Neural progenitor cell (in vitro differentiated cells): ENCODE measurements around the gene TUBB6. TPM values are rescaled to one million over a fixed set of nuclear protein-coding genes. Genes with fewer than 3 reads are reported as not detected.

Experiments
- DNase-seq: peaks from one replicate; pipeline ENCODE4 v3.0.0-alpha.2; 2016; ENCODE audit warnings: low spot score
- H2AFZ ChIP-seq: fragments of 200-600 bp; sonication (generic); replicated peaks from 2 replicates; pipeline ENCODE4 v1.6.1; 2016; ENCODE audit warnings: antibody characterized with exemption
- H3F3A ChIP-seq: fragments of 200-600 bp; sonication (generic); 2 replicates; pipeline ENCODE4 v1.6.1; 2016; ENCODE audit warnings: antibody characterized with exemption, low read depth
- H3K27ac ChIP-seq: fragments of 200-600 bp; sonication (generic); 2 replicates; pipeline ENCODE4 v1.5.1; 2016; ENCODE audit warnings: mild to moderate bottlenecking
- H3K27me3 ChIP-seq: fragments of 200-600 bp; sonication (generic); 2 replicates; pipeline ENCODE4 v1.6.1; 2016; ENCODE audit warnings: mild to moderate bottlenecking, moderate library complexity
- H3K36me3 ChIP-seq: fragments of 200-600 bp; sonication (generic); 2 replicates; pipeline ENCODE4 v1.5.1; 2016
- H3K4me1 ChIP-seq: fragments of 200-600 bp; sonication (generic); 2 replicates; pipeline ENCODE4 v1.6.1; 2016; ENCODE audit warnings: mixed run types
- H3K4me2 ChIP-seq: fragments of 200-600 bp; sonication (generic); 2 replicates; pipeline ENCODE4 v1.6.1; 2016
- H3K4me3 ChIP-seq: fragments of 200-600 bp; sonication (generic); 2 replicates; pipeline ENCODE4 v1.5.1; 2016
- H3K79me2 ChIP-seq: fragments of 200-600 bp; sonication (generic); 2 replicates; pipeline ENCODE4 v1.6.1; 2016; ENCODE audit warnings: low read depth
- H3K9ac ChIP-seq: fragments of 200-600 bp; sonication (generic); 2 replicates; pipeline ENCODE4 v1.6.1; 2016
- H3K9me3 ChIP-seq: fragments of 200-600 bp; sonication (generic); 2 replicates; pipeline ENCODE4 v1.5.1; 2016; ENCODE audit warnings: low read depth
- H4K20me1 ChIP-seq: fragments of 200-600 bp; sonication (generic); 2 replicates; pipeline ENCODE4 v1.6.1; 2016; ENCODE audit warnings: low read depth
- H3K27ac Mint-ChIP-seq: 3 replicates; pipeline ENCODE4 v1.8.0; 2021; ENCODE audit warnings: mixed read lengths
- H3K27me3 Mint-ChIP-seq: 2 replicates; pipeline ENCODE4 v1.8.0; 2022; ENCODE audit warnings: low read depth, mild to moderate bottlenecking, inconsistent platforms, moderate library complexity, mixed read lengths; ENCODE audit not compliant: insufficient read depth
- H3K36me3 Mint-ChIP-seq: 3 replicates; pipeline ENCODE4 v1.8.0; 2021; ENCODE audit warnings: mixed read lengths
- H3K4me1 Mint-ChIP-seq: 3 replicates; pipeline ENCODE4 v1.8.0; 2021; ENCODE audit warnings: mixed read lengths
- H3K4me3 Mint-ChIP-seq: 3 replicates; pipeline ENCODE4 v1.8.0; 2021; ENCODE audit warnings: mild to moderate bottlenecking, moderate library complexity, mixed read lengths
- H3K9me3 Mint-ChIP-seq: 3 replicates; pipeline ENCODE4 v1.8.0; 2020; ENCODE audit warnings: mixed read lengths
- EZH2 ChIP-seq: fragments of 200-600 bp; sonication (generic); IDR thresholded peaks from 2 replicates; pipeline ENCODE4 v1.6.1; 2017; ENCODE audit warnings: antibody characterized with exemption, mild to moderate bottlenecking, moderate library complexity
- EZH2phosphoT487 ChIP-seq: fragments of 200-600 bp; sonication (generic); IDR thresholded peaks from 2 replicates; pipeline ENCODE4 v1.6.1; 2017; ENCODE audit warnings: antibody characterized with exemption
- total RNA-seq: library from RNA; depleted of rRNA; stranded (reverse); fragments of >200 nt; gene quantifications from 2 replicates; pipeline ENCODE4 v1.2.3, GENCODE V29; 2015; ENCODE audit warnings: low replicate concordance
- TF ChIP-seq, protein P1 (sequence below): fragments of 200-600 bp; sonication (generic); IDR thresholded peaks from 2 replicates; pipeline ENCODE4 v1.5.1; 2017; ENCODE audit warnings: antibody characterized with exemption, mild to moderate bottlenecking

Gene TUBB6
- total RNA-seq, 1 donor from 2014 or later: 92.7 TPM

DNA sequence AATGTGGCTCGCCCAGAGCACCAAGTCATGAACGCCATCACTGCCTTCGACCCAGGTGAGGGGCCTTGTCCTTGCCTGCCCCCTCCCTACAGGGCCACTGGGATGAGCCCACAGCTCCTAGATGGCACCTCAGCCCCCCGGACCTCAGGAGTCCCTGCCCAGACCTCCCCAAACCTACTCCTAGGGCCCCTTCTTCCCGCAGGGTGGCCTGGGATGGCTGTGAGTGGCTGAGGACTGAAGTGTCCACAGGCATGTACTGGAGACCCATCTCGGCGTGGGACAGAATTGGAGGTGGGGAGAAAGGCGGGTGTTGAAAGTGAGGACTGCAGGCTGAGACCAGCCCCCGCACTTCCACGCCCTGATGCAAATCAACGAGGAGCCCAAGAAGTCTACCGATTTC lies 2.8 kb upstream of the TUBB6 start:
- no peaks in the 10 kb centered on the region for H4K20me1 ChIP-seq
- H3K9ac ChIP-seq: no peak overlapping the region
- H3K27ac ChIP-seq: no peak overlapping the region
- H3K79me2 ChIP-seq: peaks cover 16% of the 10 kb centered on the region
- peaks cover 52% of the 10 kb centered on the region for H3K27me3 ChIP-seq
- H3K36me3 Mint-ChIP-seq: peaks cover 6% of the 10 kb centered on the region
- no peak overlapping the region for H3K27ac Mint-ChIP-seq
- H3K4me1 ChIP-seq: peaks cover 15% of the 10 kb centered on the region
- no peak overlapping the region for H3K4me2 ChIP-seq
- H3K9me3 Mint-ChIP-seq: peaks cover 6% of the 10 kb centered on the region
- no peaks in the 10 kb centered on the region for H3K9me3 ChIP-seq
- no peaks in the 10 kb centered on the region for H3K36me3 ChIP-seq
- H3F3A ChIP-seq: peaks cover 29% of the 10 kb centered on the region
- H2AFZ ChIP-seq: no peak overlapping the region
- H3K4me1 Mint-ChIP-seq: peaks cover 23% of the 10 kb centered on the region
- H3K4me3 ChIP-seq: no peak overlapping the region
- H3K27me3 Mint-ChIP-seq: peaks cover 24% of the 10 kb centered on the region
- no peak for DNase-seq
- H3K4me3 Mint-ChIP-seq: no peak overlapping the region
- TF ChIP-seq, protein P1, sequence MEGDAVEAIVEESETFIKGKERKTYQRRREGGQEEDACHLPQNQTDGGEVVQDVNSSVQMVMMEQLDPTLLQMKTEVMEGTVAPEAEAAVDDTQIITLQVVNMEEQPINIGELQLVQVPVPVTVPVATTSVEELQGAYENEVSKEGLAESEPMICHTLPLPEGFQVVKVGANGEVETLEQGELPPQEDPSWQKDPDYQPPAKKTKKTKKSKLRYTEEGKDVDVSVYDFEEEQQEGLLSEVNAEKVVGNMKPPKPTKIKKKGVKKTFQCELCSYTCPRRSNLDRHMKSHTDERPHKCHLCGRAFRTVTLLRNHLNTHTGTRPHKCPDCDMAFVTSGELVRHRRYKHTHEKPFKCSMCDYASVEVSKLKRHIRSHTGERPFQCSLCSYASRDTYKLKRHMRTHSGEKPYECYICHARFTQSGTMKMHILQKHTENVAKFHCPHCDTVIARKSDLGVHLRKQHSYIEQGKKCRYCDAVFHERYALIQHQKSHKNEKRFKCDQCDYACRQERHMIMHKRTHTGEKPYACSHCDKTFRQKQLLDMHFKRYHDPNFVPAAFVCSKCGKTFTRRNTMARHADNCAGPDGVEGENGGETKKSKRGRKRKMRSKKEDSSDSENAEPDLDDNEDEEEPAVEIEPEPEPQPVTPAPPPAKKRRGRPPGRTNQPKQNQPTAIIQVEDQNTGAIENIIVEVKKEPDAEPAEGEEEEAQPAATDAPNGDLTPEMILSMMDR: no peak
- TF ChIP-seq EZH2phosphoT487: no peak
- no peak for TF ChIP-seq EZH2

DNA sequence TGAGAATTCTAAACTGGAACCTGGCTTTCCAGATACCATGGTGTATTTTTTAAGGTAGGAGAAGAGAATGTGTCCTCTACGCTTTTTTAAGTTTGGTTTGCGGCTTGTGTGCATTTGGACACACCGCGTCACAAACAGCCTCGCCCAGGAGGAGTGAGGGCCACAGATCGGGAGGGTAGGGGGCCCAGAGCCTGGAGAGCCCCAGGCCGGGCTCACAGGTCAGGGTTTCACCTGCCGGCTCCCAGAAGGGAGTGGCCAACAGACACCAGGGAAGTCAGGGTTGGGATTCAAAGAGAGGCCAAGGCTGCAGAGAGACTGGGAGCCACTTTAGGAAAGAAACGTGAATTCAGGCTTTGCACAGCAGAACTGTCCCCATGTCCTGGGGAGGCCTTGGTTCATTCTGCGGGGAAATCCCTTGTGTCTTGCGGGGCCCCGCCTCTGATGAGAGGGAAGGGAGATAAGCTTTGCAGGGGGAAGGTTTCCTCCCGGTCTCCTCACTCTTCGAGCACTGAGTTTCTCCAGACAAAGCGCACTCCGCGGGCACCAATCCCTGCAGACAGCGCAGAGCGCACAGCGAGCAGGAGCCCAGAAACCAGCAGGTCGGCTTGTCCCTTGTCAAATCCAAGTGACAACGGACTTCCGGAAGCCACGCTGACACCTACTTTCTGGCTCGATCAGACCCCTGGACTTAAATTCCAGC lies 2.0 kb upstream of the TUBB6 start:
- Mint-ChIP-seq H3K27me3 (peaks cover 26% of the 10 kb centered on the region), H3K27ac (no peak overlapping the region), H3K9me3 (peaks cover 13% of the 10 kb centered on the region), H3K4me1 (peaks cover 23% of the 10 kb centered on the region), H3K4me3 (peak overlapping the region; percentile 92), H3K36me3 (peaks cover 13% of the 10 kb centered on the region)
- Histone ChIP-seq H3K4me3 (peak overlapping the region; percentile 82), H3K9ac (no peak overlapping the region), H2AFZ (no peak overlapping the region), H3K27me3 (peaks cover 52% of the 10 kb centered on the region), H3K4me2 (peak overlapping the region; percentile 78), H3K79me2 (peaks cover 21% of the 10 kb centered on the region), H3F3A (peaks cover 29% of the 10 kb centered on the region), H4K20me1 (no peaks in the 10 kb centered on the region), H3K27ac (no peak overlapping the region), H3K36me3 (peaks cover 7% of the 10 kb centered on the region), H3K9me3 (no peaks in the 10 kb centered on the region), H3K4me1 (peaks cover 15% of the 10 kb centered on the region)
- TF ChIP-seq EZH2phosphoT487: no peak
- no peak for TF ChIP-seq EZH2
- TF ChIP-seq, protein P1: no peak
- DNase-seq: peak; percentile 71

DNA sequence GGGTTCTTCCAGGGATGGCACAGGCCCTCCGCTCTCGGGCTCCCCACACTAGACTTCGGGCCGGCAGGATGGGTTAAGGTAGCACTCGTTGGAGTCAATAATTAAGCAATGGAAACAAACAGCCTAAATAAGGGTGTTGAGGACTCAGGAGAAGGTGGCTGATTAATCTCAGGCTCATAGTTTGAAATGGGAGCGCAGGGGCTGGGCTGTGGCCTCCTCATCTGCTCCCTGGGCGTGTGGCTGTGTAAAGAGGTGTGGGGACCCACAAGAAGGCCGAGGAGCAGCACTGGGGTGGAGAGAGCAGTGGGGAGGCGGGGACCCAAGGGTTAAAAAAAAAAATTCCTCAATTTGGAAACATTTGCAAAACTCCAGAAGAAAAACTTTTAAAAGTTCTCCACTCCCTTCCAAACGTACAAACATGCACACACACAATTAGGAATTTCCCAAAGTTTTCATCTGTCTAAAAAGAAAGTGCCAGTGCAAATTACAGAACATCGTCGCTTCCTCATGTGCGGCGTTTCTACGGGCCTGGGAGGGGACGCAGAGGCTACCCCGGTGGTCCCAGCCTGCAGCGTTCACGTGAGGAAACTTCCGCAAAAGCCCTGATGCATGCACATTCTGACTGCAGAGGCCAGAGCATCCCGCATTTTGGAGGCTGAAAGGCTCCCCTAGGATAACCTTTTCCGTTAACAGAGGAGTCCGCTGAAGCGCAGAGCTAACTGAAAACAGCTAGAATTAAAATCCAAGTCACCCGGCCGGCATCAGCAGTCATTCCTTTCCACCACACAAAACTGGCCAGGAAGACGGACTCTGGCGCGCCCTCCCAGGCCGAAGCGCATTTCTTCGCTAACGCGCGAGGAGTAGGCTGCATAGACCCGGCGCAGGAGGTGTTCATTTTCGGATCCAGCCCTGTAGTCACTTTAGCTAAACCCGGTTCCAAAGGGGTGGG lies 1.0 kb upstream of the TUBB6 start:
- Mint-ChIP-seq H3K36me3 (peaks cover 21% of the 10 kb centered on the region), H3K27me3 (peaks cover 26% of the 10 kb centered on the region), H3K4me1 (peaks cover 23% of the 10 kb centered on the region), H3K9me3 (peaks cover 21% of the 10 kb centered on the region), H3K27ac (peak overlapping the region; percentile 69), H3K4me3 (peak overlapping the region; percentile 92)
- H3K27me3 ChIP-seq: peaks cover 52% of the 10 kb centered on the region
- H3F3A ChIP-seq: peaks cover 29% of the 10 kb centered on the region
- H3K36me3 ChIP-seq: peaks cover 16% of the 10 kb centered on the region
- no peaks in the 10 kb centered on the region for H4K20me1 ChIP-seq
- H3K9ac ChIP-seq: no peak overlapping the region
- peak; percentile 77 for DNase-seq
- H3K9me3 ChIP-seq: peaks cover 5% of the 10 kb centered on the region
- H3K4me1 ChIP-seq: peaks cover 15% of the 10 kb centered on the region
- peak overlapping the region; percentile 82 for H3K4me3 ChIP-seq
- H2AFZ ChIP-seq: peak overlapping the region; percentile 84
- H3K4me2 ChIP-seq: peak overlapping the region; percentile 78
- peaks cover 21% of the 10 kb centered on the region for H3K79me2 ChIP-seq
- no peak overlapping the region for H3K27ac ChIP-seq
- TF ChIP-seq, protein P1: peak; percentile 13
- peak; percentile 23 for TF ChIP-seq EZH2phosphoT487
- no peak for TF ChIP-seq EZH2
